Measurements from ENCODE around the gene NOX1.

- TF ChIP-seq CTCF (IDR thresholded peaks at IDR 0.05) (no peak), POLR2A (IDR thresholded peaks at IDR 0.05) (no peak)
Observed at GRCh38 chrX:100804780-100805179, 69.4 kb downstream of the NOX1 start.
